Stimulated activated CD8-positive, alpha-beta memory T cell treated with anti-CD3 and anti-CD28 coated beads, Interleukin-7, amount 100 ng/mL, for 24 hours (primary cell): ENCODE data around the gene XDH.

Experiments
- DNase-seq: peaks from one replicate; pipeline ENCODE4 v3.0.0-alpha.2; 2020; ENCODE audit warnings: low read depth

XDH gene

GRCh38 chr2:31414601-31415241 lies at the start of gene XDH:
XDH (minus strand) TSS chr2:31414742; CDS start chr2:31414666, 76 bp downstream.
- DNase-seq, result no peak

GRCh38 chr2:31457651-31458050 lies 43.1 kb upstream of the XDH start:
- DNase-seq, result no peak

GRCh38 chr2:31446848-31447247 lies 32.3 kb upstream of the XDH start:
- DNase-seq, result no peak

- DNase-seq, result no peak
Observed at GRCh38 chr2:31442376-31442775, 27.8 kb upstream of the XDH start.

GRCh38 chr2:31440764-31441163 lies 26.2 kb upstream of the XDH start:
- DNase-seq, result no peak

- no peak for DNase-seq
Observed at GRCh38 chr2:31434911-31435310, 20.4 kb upstream of the XDH start.

GRCh38 chr2:31433541-31433940 lies 19.0 kb upstream of the XDH start:
- no peak for DNase-seq

GRCh38 chr2:31430439-31431165 lies 16.1 kb upstream of the XDH start:
- DNase-seq, result no peak

GRCh38 chr2:31429759-31430438 lies 15.4 kb upstream of the XDH start:
- DNase-seq, result no peak

GRCh38 chr2:31429040-31429439 lies 14.5 kb upstream of the XDH start:
- DNase-seq, result no peak

- DNase-seq, result no peak
Observed at GRCh38 chr2:31428001-31428418, 13.5 kb upstream of the XDH start.

- DNase-seq, result no peak
Observed at GRCh38 chr2:31426096-31426495, 11.6 kb upstream of the XDH start.

- DNase-seq, result no peak
Observed at GRCh38 chr2:31421634-31422033, 7.1 kb upstream of the XDH start.

- no peak for DNase-seq
Observed at GRCh38 chr2:31420936-31421335, 6.4 kb upstream of the XDH start.

- DNase-seq, result no peak
Observed at GRCh38 chr2:31419386-31419785, 4.8 kb upstream of the XDH start.

GRCh38 chr2:31415421-31415820 lies 879 bp upstream of the XDH start:
- DNase-seq, result no peak

- no peak for DNase-seq
Observed at GRCh38 chr2:31413862-31414550, 536 bp downstream of the XDH start.

- no peak for DNase-seq
Observed at GRCh38 chr2:31413025-31413424, 1.5 kb downstream of the XDH start.

- no peak for DNase-seq
Observed at GRCh38 chr2:31411771-31412170, 2.8 kb downstream of the XDH start.

- no peak for DNase-seq
Observed at GRCh38 chr2:31406593-31407385, 7.8 kb downstream of the XDH start.

GRCh38 chr2:31404827-31405226 lies 9.7 kb downstream of the XDH start:
- DNase-seq, result no peak

GRCh38 chr2:31404302-31404701 lies 10.2 kb downstream of the XDH start:
- DNase-seq, result no peak
